ENCODE results near the gene NMT1. TPM values are rescaled to one million over a fixed set of nuclear protein-coding genes. Genes with fewer than 3 reads are reported as not detected.

The NMT1 gene
- total and polyA plus RNA-seq, 4 donors: 27.0 to 83.7 (median 42.6) TPM

- Histone ChIP-seq H3K4me1 (ENCODE audit: control insufficient read depth in 4 of 4, insufficient read depth in 4 of 4, low read length in 3 of 4) (peaks cover 7 to 23% (median 16%) of the 10 kb centered on the region in 4 donors), H3K27me3 (ENCODE audit: control insufficient read depth in 4 of 4, insufficient read depth in 4 of 4, low read length in 3 of 4) (no peaks in the 10 kb centered on the region), H3K9ac (ENCODE audit: low read depth in 1 of 2, low read length in 2 of 2) (no peak overlapping the region), H3K4me3 (ENCODE audit: low read depth in 1 of 3, low read length in 3 of 3) (no peak overlapping the region), H3K27ac (ENCODE audit: low read depth in 1 of 2, low read length in 2 of 2) (no peak overlapping the region), H3K36me3 (ENCODE audit: control insufficient read depth in 4 of 4, insufficient read depth in 3 of 4, low read depth in 1 of 4, low read length in 3 of 4) (peaks cover 2 to 24% (median 9%) of the 10 kb centered on the region in 4 donors), H3K9me3 (ENCODE audit: control insufficient read depth in 4 of 4, low read length in 3 of 4) (no peaks in the 10 kb centered on the region)
- WGBS: 95% methylated on average over 14 of the region's 14 CpGs
- DNase-seq (ENCODE audit: low spot score): no peak
- TF ChIP-seq NR2F2 (IDR thresholded peaks at IDR 0.05): no peak
Measured at GRCh38 chr17:45034599-45034998, 26.5 kb upstream of the NMT1 start.

GRCh38 chr17:45035848-45036247, 25.3 kb upstream of the NMT1 start:
- Histone ChIP-seq H3K27ac (ENCODE audit: low read depth in 1 of 2, low read length in 2 of 2) (no peak overlapping the region), H3K27me3 (ENCODE audit: control insufficient read depth in 4 of 4, insufficient read depth in 4 of 4, low read length in 3 of 4) (no peaks in the 10 kb centered on the region), H3K4me1 (ENCODE audit: control insufficient read depth in 4 of 4, insufficient read depth in 4 of 4, low read length in 3 of 4) (peaks cover 3 to 12% (median 8%) of the 10 kb centered on the region in 4 donors), H3K9ac (ENCODE audit: low read depth in 1 of 2, low read length in 2 of 2) (no peak overlapping the region), H3K36me3 (ENCODE audit: control insufficient read depth in 4 of 4, insufficient read depth in 3 of 4, low read depth in 1 of 4, low read length in 3 of 4) (peaks cover 0 to 18% (median 7%) of the 10 kb centered on the region in 4 donors), H3K9me3 (ENCODE audit: control insufficient read depth in 4 of 4, low read length in 3 of 4) (no peaks in the 10 kb centered on the region), H3K4me3 (ENCODE audit: low read depth in 1 of 3, low read length in 3 of 3) (no peak overlapping the region)
- no peak for DNase-seq (ENCODE audit: low spot score)
- 95% methylated on average over 14 of the region's 14 CpGs for WGBS
- TF ChIP-seq HNF4A (conservative IDR thresholded peaks at IDR 0.05): no peak
- TF ChIP-seq NR2F2 (IDR thresholded peaks at IDR 0.05): no peak
- TF ChIP-seq RXRA (IDR thresholded peaks at IDR 0.05): no peak
- TF ChIP-seq YY1 (IDR thresholded peaks at IDR 0.05): no peak
- no peak for TF ChIP-seq RAD21 (IDR thresholded peaks at IDR 0.05)
- no peak for TF ChIP-seq SP1 (IDR thresholded peaks at IDR 0.05)
- TF ChIP-seq FOXA2 (IDR thresholded peaks at IDR 0.05): no peak
- TF ChIP-seq, protein P1, sequence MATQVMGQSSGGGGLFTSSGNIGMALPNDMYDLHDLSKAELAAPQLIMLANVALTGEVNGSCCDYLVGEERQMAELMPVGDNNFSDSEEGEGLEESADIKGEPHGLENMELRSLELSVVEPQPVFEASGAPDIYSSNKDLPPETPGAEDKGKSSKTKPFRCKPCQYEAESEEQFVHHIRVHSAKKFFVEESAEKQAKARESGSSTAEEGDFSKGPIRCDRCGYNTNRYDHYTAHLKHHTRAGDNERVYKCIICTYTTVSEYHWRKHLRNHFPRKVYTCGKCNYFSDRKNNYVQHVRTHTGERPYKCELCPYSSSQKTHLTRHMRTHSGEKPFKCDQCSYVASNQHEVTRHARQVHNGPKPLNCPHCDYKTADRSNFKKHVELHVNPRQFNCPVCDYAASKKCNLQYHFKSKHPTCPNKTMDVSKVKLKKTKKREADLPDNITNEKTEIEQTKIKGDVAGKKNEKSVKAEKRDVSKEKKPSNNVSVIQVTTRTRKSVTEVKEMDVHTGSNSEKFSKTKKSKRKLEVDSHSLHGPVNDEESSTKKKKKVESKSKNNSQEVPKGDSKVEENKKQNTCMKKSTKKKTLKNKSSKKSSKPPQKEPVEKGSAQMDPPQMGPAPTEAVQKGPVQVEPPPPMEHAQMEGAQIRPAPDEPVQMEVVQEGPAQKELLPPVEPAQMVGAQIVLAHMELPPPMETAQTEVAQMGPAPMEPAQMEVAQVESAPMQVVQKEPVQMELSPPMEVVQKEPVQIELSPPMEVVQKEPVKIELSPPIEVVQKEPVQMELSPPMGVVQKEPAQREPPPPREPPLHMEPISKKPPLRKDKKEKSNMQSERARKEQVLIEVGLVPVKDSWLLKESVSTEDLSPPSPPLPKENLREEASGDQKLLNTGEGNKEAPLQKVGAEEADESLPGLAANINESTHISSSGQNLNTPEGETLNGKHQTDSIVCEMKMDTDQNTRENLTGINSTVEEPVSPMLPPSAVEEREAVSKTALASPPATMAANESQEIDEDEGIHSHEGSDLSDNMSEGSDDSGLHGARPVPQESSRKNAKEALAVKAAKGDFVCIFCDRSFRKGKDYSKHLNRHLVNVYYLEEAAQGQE (IDR thresholded peaks at IDR 0.05): no peak
- TF ChIP-seq EGR1 (IDR thresholded peaks at IDR 0.05; ENCODE audit: low read depth in 2 of 2): no peak
- no peak for TF ChIP-seq MAX (IDR thresholded peaks at IDR 0.05)
- TF ChIP-seq JUND (IDR thresholded peaks at IDR 0.05): no peak
- TF ChIP-seq GABPA (IDR thresholded peaks at IDR 0.05 in 1 of 2, conservative IDR thresholded peaks at IDR 0.05 in 1 of 2): no peak

DNA sequence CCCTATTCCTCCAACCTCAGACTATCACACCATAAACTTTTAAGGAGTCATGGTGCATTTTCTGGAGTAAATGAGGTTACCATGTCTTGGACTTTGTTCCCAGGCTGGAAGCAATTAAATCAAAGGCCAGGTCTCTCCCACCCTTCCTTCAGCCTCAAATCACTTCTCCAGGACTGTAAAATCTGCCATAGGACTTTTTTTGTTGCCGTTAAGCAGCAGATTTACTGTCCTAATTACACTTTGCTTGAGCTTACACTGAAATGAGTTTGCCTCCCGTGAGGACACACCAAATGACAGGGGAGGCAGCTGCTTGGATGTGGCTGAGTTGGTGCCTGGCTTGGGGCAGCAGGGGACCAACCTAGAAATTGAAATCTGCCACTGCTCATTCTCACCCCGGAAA, 24.4 kb upstream of the NMT1 start:
- H3K27ac ChIP-seq (ENCODE audit: low read depth in 1 of 2, low read length in 2 of 2): no peak overlapping the region
- peaks cover 0 to 18% (median 7%) of the 10 kb centered on the region in 4 donors for H3K36me3 ChIP-seq (ENCODE audit: control insufficient read depth in 4 of 4, insufficient read depth in 3 of 4, low read depth in 1 of 4, low read length in 3 of 4)
- H3K4me3 ChIP-seq (ENCODE audit: low read depth in 1 of 3, low read length in 3 of 3): no peak overlapping the region
- H3K4me1 ChIP-seq (ENCODE audit: control insufficient read depth in 4 of 4, insufficient read depth in 4 of 4, low read length in 3 of 4): peaks cover 0 to 6% (median 1%) of the 10 kb centered on the region in 4 donors
- no peak for DNase-seq (ENCODE audit: low spot score)
- H3K27me3 ChIP-seq (ENCODE audit: control insufficient read depth in 4 of 4, insufficient read depth in 4 of 4, low read length in 3 of 4): no peaks in the 10 kb centered on the region
- H3K9ac ChIP-seq (ENCODE audit: low read depth in 1 of 2, low read length in 2 of 2): no peak overlapping the region
- H3K9me3 ChIP-seq (ENCODE audit: control insufficient read depth in 4 of 4, low read length in 3 of 4): no peaks in the 10 kb centered on the region
- WGBS: 90% methylated on average over 3 of the region's 3 CpGs
- TF ChIP-seq MAX (IDR thresholded peaks at IDR 0.05): no peak
- no peak for TF ChIP-seq HNF4G (IDR thresholded peaks at IDR 0.05)
- no peak for TF ChIP-seq ATF3 (IDR thresholded peaks at IDR 0.05)
- TF ChIP-seq EGR1 (IDR thresholded peaks at IDR 0.05; ENCODE audit: low read depth in 2 of 2): no peak
- TF ChIP-seq RAD21 (IDR thresholded peaks at IDR 0.05): no peak
- TF ChIP-seq YY1 (IDR thresholded peaks at IDR 0.05): no peak
- no peak for TF ChIP-seq HNF4A (conservative IDR thresholded peaks at IDR 0.05)
- no peak for TF ChIP-seq FOXA1 (IDR thresholded peaks at IDR 0.05)
- TF ChIP-seq JUND (IDR thresholded peaks at IDR 0.05): no peak
- TF ChIP-seq, protein P1 (IDR thresholded peaks at IDR 0.05): no peak
- TF ChIP-seq FOXA2 (IDR thresholded peaks at IDR 0.05): no peak
- no peak for TF ChIP-seq NR2F2 (IDR thresholded peaks at IDR 0.05)
- TF ChIP-seq CTCF (IDR thresholded peaks at IDR 0.05; ENCODE audit: low read depth, low read length, missing input control): no peak
- no peak for TF ChIP-seq RXRA (IDR thresholded peaks at IDR 0.05)
